DND-41 (cell line): ENCODE results near the gene GOLGB1.

Experiments used
- ATAC-seq: fragments of 200-7000 bp; cut with Tn5 transposase; 3 replicates; pipeline ENCODE4 v1.9.1; 2021; ENCODE audit warnings: low read depth; ENCODE audit not compliant: insufficient read depth
- DNase-seq: peaks from one replicate; pipeline ENCODE4 v3.0.0-alpha.2; 2020
- H2AFZ ChIP-seq: 2 replicates; pipeline ENCODE4 v1.6.0; 2012; ENCODE audit warnings: low read depth, low read length
- H3K27ac ChIP-seq: 2 replicates; pipeline ENCODE4 v1.5.1; 2012; ENCODE audit warnings: low read length, inconsistent platforms
- H3K27me3 ChIP-seq: fragments of 200-600 bp; sonication (generic); 2 replicates; pipeline ENCODE4 v1.6.0; 2012; ENCODE audit warnings: low read length, mild to moderate bottlenecking, inconsistent platforms; ENCODE audit not compliant: insufficient read depth, poor library complexity
- H3K36me3 ChIP-seq: 2 replicates; pipeline ENCODE4 v1.5.1; 2012; ENCODE audit warnings: low read length, inconsistent platforms; ENCODE audit not compliant: insufficient read depth
- H3K4me1 ChIP-seq: 2 replicates; pipeline ENCODE4 v1.5.1; 2012; ENCODE audit warnings: mild to moderate bottlenecking, low read length; ENCODE audit not compliant: insufficient read depth
- H3K4me2 ChIP-seq: 2 replicates; pipeline ENCODE4 v1.6.0; 2012; ENCODE audit warnings: mild to moderate bottlenecking, moderate library complexity, low read length, inconsistent platforms; ENCODE audit not compliant: insufficient read depth
- H3K4me3 ChIP-seq, 2 experiments: fragments of 200-600 bp in 1 of 2; shearing (Covaris generic) in 1 of 2; 2 replicates each; pipeline ENCODE4 v1.5.1; 2012 to 2016; ENCODE audit warnings: inconsistent platforms in 2 of 2, low read length in 2 of 2, mild to moderate bottlenecking in 2 of 2, low read depth in 1 of 2, moderate library complexity in 1 of 2
- H3K79me2 ChIP-seq: 2 replicates; pipeline ENCODE4 v1.6.0; 2012; ENCODE audit warnings: low read length, inconsistent platforms; ENCODE audit not compliant: insufficient read depth
- H3K9ac ChIP-seq: 2 replicates; pipeline ENCODE4 v1.6.0; 2012; ENCODE audit warnings: low read depth, mild to moderate bottlenecking, inconsistent platforms, low read length, moderate library complexity
- H3K9me3 ChIP-seq: 2 replicates; pipeline ENCODE4 v1.5.1; 2012; ENCODE audit warnings: low read length, moderate library complexity, mild to moderate bottlenecking, inconsistent platforms; ENCODE audit not compliant: insufficient read depth, severe bottlenecking
- H4K20me1 ChIP-seq: 2 replicates; pipeline ENCODE4 v1.6.0; 2012; ENCODE audit warnings: low read length; ENCODE audit not compliant: insufficient read depth
- CTCF ChIP-seq: IDR thresholded peaks from 2 replicates; pipeline ENCODE4 v1.5.1; 2012; ENCODE audit warnings: borderline replicate concordance, low read length, moderate library complexity, mild to moderate bottlenecking; ENCODE audit not compliant: poor library complexity, severe bottlenecking; ENCODE audit errors: extremely low read depth
- EZH2 ChIP-seq: IDR thresholded peaks from 3 replicates; pipeline ENCODE4 v1.6.1; 2012; ENCODE audit warnings: borderline replicate concordance, low read depth, mild to moderate bottlenecking, moderate library complexity, low read length, inconsistent platforms; ENCODE audit not compliant: severe bottlenecking

GOLGB1 gene

GRCh38 chr3:121624147-121624899, 125.2 kb downstream of the GOLGB1 start:
- Histone ChIP-seq H3K9me3 (no peaks in the 10 kb centered on the region), H4K20me1 (no peaks in the 10 kb centered on the region), H3K4me1 (no peaks in the 10 kb centered on the region), H3K4me2 (no peak overlapping the region), H2AFZ (no peak overlapping the region), H3K79me2 (no peaks in the 10 kb centered on the region), H3K27ac (no peak overlapping the region), H3K36me3 (no peaks in the 10 kb centered on the region), H3K27me3 (no peaks in the 10 kb centered on the region), H3K9ac (no peak overlapping the region), H3K4me3 (no peak overlapping the region)
- no peak for DNase-seq
- no peak for ATAC-seq
- TF ChIP-seq EZH2 = no peak
- TF ChIP-seq CTCF = no peak

- no peak overlapping the region for H3K27ac ChIP-seq
- H3K36me3 ChIP-seq = no peaks in the 10 kb centered on the region
- H4K20me1 ChIP-seq = no peaks in the 10 kb centered on the region
- TF ChIP-seq CTCF (no peak), EZH2 (no peak)
- H3K4me2 ChIP-seq = no peak overlapping the region
- H3K4me1 ChIP-seq = no peaks in the 10 kb centered on the region
- no peak for ATAC-seq
- DNase-seq = no peak
- H3K4me3 ChIP-seq = no peak overlapping the region
- H3K9ac ChIP-seq = no peak overlapping the region
- H3K27me3 ChIP-seq = no peaks in the 10 kb centered on the region
- H2AFZ ChIP-seq = no peak overlapping the region
- H3K79me2 ChIP-seq = no peaks in the 10 kb centered on the region
- no peaks in the 10 kb centered on the region for H3K9me3 ChIP-seq
These were observed 128.1 kb downstream of the GOLGB1 start for GRCh38 chr3:121621491-121621890.

- Histone ChIP-seq H3K27me3 (no peaks in the 10 kb centered on the region), H2AFZ (no peak overlapping the region), H3K27ac (no peak overlapping the region), H3K4me2 (no peak overlapping the region), H3K79me2 (no peaks in the 10 kb centered on the region), H3K4me3 (no peak overlapping the region), H3K36me3 (no peaks in the 10 kb centered on the region), H4K20me1 (no peaks in the 10 kb centered on the region), H3K9ac (no peak overlapping the region), H3K9me3 (no peaks in the 10 kb centered on the region), H3K4me1 (no peaks in the 10 kb centered on the region)
- DNase-seq = no peak
- ATAC-seq = no peak
- TF ChIP-seq EZH2 (no peak), CTCF (no peak)
These were observed 129.8 kb downstream of the GOLGB1 start for GRCh38 chr3:121619691-121620090.
